GM23248 (cell line): ENCODE measurements around the gene CNTN6. TPM values are rescaled to one million over a fixed set of nuclear protein-coding genes. Genes with fewer than 3 reads are reported as not detected.

Source experiments
- DNase-seq: peaks from one replicate; pipeline ENCODE4 v3.0.0-alpha.2; 2015
- H2AFZ ChIP-seq: fragments of 200-600 bp; sonication (generic); 2 replicates; pipeline ENCODE4 v1.6.1; 2016; ENCODE audit warnings: antibody characterized with exemption
- H3F3A ChIP-seq: fragments of 200-600 bp; sonication (generic); 2 replicates; pipeline ENCODE4 v1.6.1; 2016; ENCODE audit warnings: mild to moderate bottlenecking, antibody characterized with exemption, mixed run types; ENCODE audit not compliant: insufficient read depth
- H3K27ac ChIP-seq: fragments of 200-600 bp; sonication (generic); 2 replicates; pipeline ENCODE4 v1.5.1; 2016; ENCODE audit warnings: mild to moderate bottlenecking
- H3K27me3 ChIP-seq: fragments of 200-600 bp; sonication (generic); replicated peaks from 2 replicates; pipeline ENCODE4 v1.6.1; 2016; ENCODE audit warnings: mild to moderate bottlenecking; ENCODE audit not compliant: insufficient read depth
- H3K36me3 ChIP-seq: fragments of 200-600 bp; sonication (generic); 2 replicates; pipeline ENCODE4 v1.6.1; 2016; ENCODE audit warnings: low read depth, mild to moderate bottlenecking
- H3K4me1 ChIP-seq: fragments of 200-600 bp; sonication (generic); 2 replicates; pipeline ENCODE4 v1.6.1; 2016; ENCODE audit warnings: mild to moderate bottlenecking; ENCODE audit not compliant: insufficient read depth
- H3K4me2 ChIP-seq: fragments of 200-600 bp; sonication (generic); one replicate; pipeline ENCODE4 v1.6.1; 2016; ENCODE audit warnings: mild to moderate bottlenecking; ENCODE audit not compliant: unreplicated experiment
- H3K4me3 ChIP-seq: fragments of 200-600 bp; sonication (generic); 2 replicates; pipeline ENCODE4 v1.5.1; 2016; ENCODE audit warnings: mild to moderate bottlenecking
- H3K79me2 ChIP-seq: fragments of 200-600 bp; sonication (generic); 2 replicates; pipeline ENCODE4 v1.6.1; 2016; ENCODE audit warnings: mild to moderate bottlenecking; ENCODE audit not compliant: insufficient read depth
- H3K9ac ChIP-seq: fragments of 200-600 bp; sonication (generic); 2 replicates; pipeline ENCODE4 v1.6.1; 2016; ENCODE audit warnings: mild to moderate bottlenecking
- H3K9me2 ChIP-seq: fragments of 200-600 bp; sonication (generic); 2 replicates; pipeline ENCODE4 v1.6.1; 2016; ENCODE audit warnings: mixed run types, mild to moderate bottlenecking, moderate library complexity; ENCODE audit not compliant: insufficient read depth
- H3K9me3 ChIP-seq: fragments of 200-600 bp; sonication (generic); one replicate; pipeline ENCODE4 v1.6.1; 2017; ENCODE audit warnings: low read depth
- H4K20me1 ChIP-seq: fragments of 200-600 bp; sonication (generic); 2 replicates; pipeline ENCODE4 v1.6.0; 2016; ENCODE audit not compliant: insufficient read depth
- EZH2 ChIP-seq: fragments of 200-600 bp; sonication (generic); IDR thresholded peaks from 2 replicates; pipeline ENCODE4 v1.6.1; 2018; ENCODE audit warnings: antibody characterized with exemption, mild to moderate bottlenecking; ENCODE audit not compliant: insufficient read depth, poor library complexity, severe bottlenecking
- EZH2phosphoT487 ChIP-seq: fragments of 200-600 bp; sonication (generic); IDR thresholded peaks from 2 replicates; pipeline ENCODE4 v1.6.1; 2018; ENCODE audit warnings: antibody characterized with exemption, moderate library complexity, mild to moderate bottlenecking, low read depth; ENCODE audit not compliant: insufficient read depth
- WGBS, 2 experiments: methylation state at CpG; one replicate each; pipeline ENCODE4 v1.1.6; 2015 to 2017; ENCODE audit warnings: low lambda C conversion rate in 2 of 2, low coverage in 1 of 2; ENCODE audit errors: missing lambda C conversion rate in 2 of 2; 5-methylcytosine and 5-hydroxymethylcytosine counted together
- in situ Hi-C: fragments of 300-500 bp; cut with MboI; formaldehyde crosslinking; loops from 2 replicates; pipeline ENCODE4 v1.15.0; 2020
- polyA plus RNA-seq: library from polyadenylated mRNA; unstranded; fragments of >200 nt; fragmentation: Nextera tagmentation; extraction: Ambion mirVana; gene quantifications from 2 replicates; pipeline ENCODE4 v1.2.1, GENCODE V29; 2016
- total RNA-seq: library from RNA; depleted of rRNA; stranded (reverse); fragments of >200 nt; shearing (Covaris generic); gene quantifications from 2 replicates; pipeline ENCODE4 v1.2.3, GENCODE V29; 2014

The CNTN6 gene
- total and polyA plus RNA-seq, 2 experiments from 2014 or later: not detected

GRCh38 chr3:1421577-1421976, 328.8 kb downstream of the CNTN6 start:
- no peak overlapping the region for H3K4me3 ChIP-seq
- no peak overlapping the region for H3K4me2 ChIP-seq
- H3F3A ChIP-seq: no peaks in the 10 kb centered on the region
- no peaks in the 10 kb centered on the region for H3K27me3 ChIP-seq
- H3K27ac ChIP-seq: no peak overlapping the region
- no peaks in the 10 kb centered on the region for H3K4me1 ChIP-seq
- no peaks in the 10 kb centered on the region for H3K36me3 ChIP-seq
- DNase-seq: no peak
- no peak overlapping the region for H3K9ac ChIP-seq
- in situ Hi-C loops: no loop called here
- H2AFZ ChIP-seq: no peak overlapping the region
- H3K79me2 ChIP-seq: no peaks in the 10 kb centered on the region
- H4K20me1 ChIP-seq: no peaks in the 10 kb centered on the region
- 22% methylated on average over 3 of the region's 3 CpGs for WGBS, 2 experiments
- TF ChIP-seq EZH2phosphoT487: no peak
- TF ChIP-seq EZH2: no peak
- H3K9me2 ChIP-seq: no peaks in the 10 kb centered on the region
- no peaks in the 10 kb centered on the region for H3K9me3 ChIP-seq

- H3K4me1 ChIP-seq: no peaks in the 10 kb centered on the region
- no peak overlapping the region for H3K27ac ChIP-seq
- in situ Hi-C loops: no loop called here
- no peak overlapping the region for H2AFZ ChIP-seq
- no peak for DNase-seq
- TF ChIP-seq EZH2phosphoT487 (no peak), EZH2 (no peak)
- H3F3A ChIP-seq: no peaks in the 10 kb centered on the region
- no peaks in the 10 kb centered on the region for H3K9me3 ChIP-seq
- no peaks in the 10 kb centered on the region for H3K36me3 ChIP-seq
- no peaks in the 10 kb centered on the region for H3K9me2 ChIP-seq
- WGBS, 2 experiments: 11 to 27% methylated on average over 3 of the region's 3 CpGs
- no peaks in the 10 kb centered on the region for H3K79me2 ChIP-seq
- no peak overlapping the region for H3K4me2 ChIP-seq
- H3K27me3 ChIP-seq: no peaks in the 10 kb centered on the region
- H4K20me1 ChIP-seq: no peaks in the 10 kb centered on the region
- no peak overlapping the region for H3K4me3 ChIP-seq
- H3K9ac ChIP-seq: no peak overlapping the region
Measured at GRCh38 chr3:1423566-1424089, 330.8 kb downstream of the CNTN6 start.

- no peaks in the 10 kb centered on the region for H3K79me2 ChIP-seq
- no peaks in the 10 kb centered on the region for H3K9me2 ChIP-seq
- no peak overlapping the region for H3K27ac ChIP-seq
- H3K4me1 ChIP-seq: no peaks in the 10 kb centered on the region
- no peak for DNase-seq
- TF ChIP-seq EZH2 (no peak), EZH2phosphoT487 (no peak)
- H2AFZ ChIP-seq: no peak overlapping the region
- WGBS, 2 experiments: 40 to 45% methylated on average over 2 of the region's 2 CpGs
- in situ Hi-C loops: no loop called here
- H3K36me3 ChIP-seq: no peaks in the 10 kb centered on the region
- H3K4me3 ChIP-seq: no peak overlapping the region
- no peak overlapping the region for H3K4me2 ChIP-seq
- no peak overlapping the region for H3K9ac ChIP-seq
- H3K9me3 ChIP-seq: no peaks in the 10 kb centered on the region
- no peaks in the 10 kb centered on the region for H4K20me1 ChIP-seq
- no peaks in the 10 kb centered on the region for H3F3A ChIP-seq
- H3K27me3 ChIP-seq: no peaks in the 10 kb centered on the region
Measured at GRCh38 chr3:1439395-1439794, 346.6 kb downstream of the CNTN6 start.

GRCh38 chr3:1442271-1442670, 349.4 kb downstream of the CNTN6 start:
- no peaks in the 10 kb centered on the region for H4K20me1 ChIP-seq
- H3K9me3 ChIP-seq: no peaks in the 10 kb centered on the region
- H3K9ac ChIP-seq: no peak overlapping the region
- H2AFZ ChIP-seq: no peak overlapping the region
- no peaks in the 10 kb centered on the region for H3K36me3 ChIP-seq
- no peaks in the 10 kb centered on the region for H3F3A ChIP-seq
- H3K79me2 ChIP-seq: no peaks in the 10 kb centered on the region
- H3K27me3 ChIP-seq: no peaks in the 10 kb centered on the region
- no peak overlapping the region for H3K27ac ChIP-seq
- in situ Hi-C loops: no loop called here
- no peaks in the 10 kb centered on the region for H3K4me1 ChIP-seq
- no peaks in the 10 kb centered on the region for H3K9me2 ChIP-seq
- no peak for TF ChIP-seq EZH2
- no peak overlapping the region for H3K4me2 ChIP-seq
- 33 to 41% methylated on average over 3 of the region's 3 CpGs for WGBS, 2 experiments
- DNase-seq: no peak
- no peak overlapping the region for H3K4me3 ChIP-seq

GRCh38 chr3:1444195-1444594, 351.4 kb downstream of the CNTN6 start:
- Histone ChIP-seq H3K4me1 (no peaks in the 10 kb centered on the region), H3F3A (no peaks in the 10 kb centered on the region), H3K27ac (no peak overlapping the region), H3K9ac (no peak overlapping the region), H3K9me3 (no peaks in the 10 kb centered on the region), H3K9me2 (no peaks in the 10 kb centered on the region), H2AFZ (no peak overlapping the region), H3K4me3 (no peak overlapping the region), H3K4me2 (no peak overlapping the region), H3K79me2 (no peaks in the 10 kb centered on the region), H3K36me3 (no peaks in the 10 kb centered on the region), H4K20me1 (no peaks in the 10 kb centered on the region), H3K27me3 (no peaks in the 10 kb centered on the region)
- DNase-seq: no peak
- WGBS, 2 experiments: 19 to 21% methylated on average over 3 of the region's 3 CpGs
- TF ChIP-seq EZH2phosphoT487 (no peak), EZH2 (no peak)
- in situ Hi-C loops: no loop called here
